Mesothelial cell of epicardium (in vitro differentiated cells): ENCODE results near the gene TLE6. TPM values are rescaled to one million over a fixed set of nuclear protein-coding genes. Genes with fewer than 3 reads are reported as not detected.
"Not testable (repeated sequence)": the region's sequence is repeated elsewhere in the genome, so short reads cannot be mapped to it uniquely, and the experiment has no call there.

Experiments
- DNase-seq, 2 experiments: peaks; one replicate each; pipeline ENCODE4 v3.0.0; 2021; ENCODE audit warnings: low spot score in 2 of 2; ENCODE audit not compliant: unreplicated experiment in 2 of 2
- H3K27ac Mint-ChIP-seq: 2 replicates; pipeline ENCODE4 v1.8.0; 2021; ENCODE audit warnings: mixed read lengths
- H3K27me3 Mint-ChIP-seq: 2 replicates; pipeline ENCODE4 v1.8.0; 2021; ENCODE audit warnings: low read depth, mixed read lengths
- H3K36me3 Mint-ChIP-seq: 2 replicates; pipeline ENCODE4 v1.8.0; 2021; ENCODE audit warnings: mixed read lengths
- H3K4me1 Mint-ChIP-seq: 2 replicates; pipeline ENCODE4 v1.8.0; 2021; ENCODE audit warnings: mixed read lengths
- H3K4me3 Mint-ChIP-seq: 2 replicates; pipeline ENCODE4 v1.8.0; 2021; ENCODE audit warnings: mild to moderate bottlenecking, moderate library complexity, mixed read lengths
- H3K9me3 Mint-ChIP-seq: 2 replicates; pipeline ENCODE4 v1.8.0; 2021; ENCODE audit warnings: mixed read lengths
- CTCF ChIP-seq: fragments of 200-600 bp; sonication (generic); IDR thresholded peaks from one replicate; pipeline ENCODE4 v1.5.0; 2021; ENCODE audit warnings: antibody characterized with exemption; ENCODE audit not compliant: unreplicated experiment
- total RNA-seq: library from RNA; stranded (reverse); gene quantifications from 3 replicates; pipeline ENCODE4 v1.2.1, GENCODE V29; 2021

Gene TLE6
- total RNA-seq, 1 donor from 2014 or later = 6.9 TPM

GRCh38 chr19:2988568-2988967, 11.2 kb downstream of the TLE6 start:
- peaks cover 18% of the 10 kb centered on the region for H3K4me1 Mint-ChIP-seq
- H3K27me3 Mint-ChIP-seq = no peaks in the 10 kb centered on the region
- H3K9me3 Mint-ChIP-seq = no peaks in the 10 kb centered on the region
- DNase-seq = no peak
- H3K4me3 Mint-ChIP-seq = no peak overlapping the region
- H3K36me3 Mint-ChIP-seq = no peaks in the 10 kb centered on the region
- H3K27ac Mint-ChIP-seq = no peak overlapping the region
- TF ChIP-seq CTCF = no peak

GRCh38 chr19:2989236-2989946, 12.0 kb downstream of the TLE6 start:
- Mint-ChIP-seq H3K9me3 (no peaks in the 10 kb centered on the region), H3K27me3 (no peaks in the 10 kb centered on the region), H3K4me1 (peaks cover 12% of the 10 kb centered on the region), H3K4me3 (no peak overlapping the region), H3K27ac (no peak overlapping the region), H3K36me3 (no peaks in the 10 kb centered on the region)
- no peak for DNase-seq
- no peak for TF ChIP-seq CTCF

- H3K4me1 Mint-ChIP-seq, H3K4me3 Mint-ChIP-seq, H3K27ac Mint-ChIP-seq, DNase-seq, H3K9me3 Mint-ChIP-seq, H3K27me3 Mint-ChIP-seq, H3K36me3 Mint-ChIP-seq: not testable (repeated sequence)
Observed at GRCh38 chr19:2992333-2992732, 15.0 kb downstream of the TLE6 start.

GRCh38 chr19:2992958-2993357, 15.6 kb downstream of the TLE6 start:
- Mint-ChIP-seq H3K9me3 (no peaks in the 10 kb centered on the region), H3K27me3 (peaks cover 2% of the 10 kb centered on the region), H3K27ac (no peak overlapping the region), H3K36me3 (peaks cover 15% of the 10 kb centered on the region), H3K4me3 (no peak overlapping the region), H3K4me1 (no peaks in the 10 kb centered on the region)
- TF ChIP-seq CTCF = no peak
- no peak for DNase-seq

GRCh38 chr19:2993579-2993978, 16.2 kb downstream of the TLE6 start:
- TF ChIP-seq CTCF = no peak
- H3K27ac Mint-ChIP-seq = no peak overlapping the region
- H3K4me1 Mint-ChIP-seq = no peaks in the 10 kb centered on the region
- H3K27me3 Mint-ChIP-seq = peaks cover 2% of the 10 kb centered on the region
- no peak overlapping the region for H3K4me3 Mint-ChIP-seq
- no peak for DNase-seq
- H3K36me3 Mint-ChIP-seq = peaks cover 17% of the 10 kb centered on the region
- no peaks in the 10 kb centered on the region for H3K9me3 Mint-ChIP-seq

GRCh38 chr19:2994588-2995131, 17.3 kb downstream of the TLE6 start:
- TF ChIP-seq CTCF = no peak
- Mint-ChIP-seq H3K36me3 (peaks cover 26% of the 10 kb centered on the region), H3K9me3 (no peaks in the 10 kb centered on the region), H3K4me3 (no peak overlapping the region), H3K4me1 (no peaks in the 10 kb centered on the region), H3K27me3 (peaks cover 2% of the 10 kb centered on the region), H3K27ac (no peak overlapping the region)
- DNase-seq = no peak
